GM23338 (cell line): Measurements from ENCODE around the gene ZBTB7C. TPM values are rescaled to one million over a fixed set of nuclear protein-coding genes. Genes with fewer than 3 reads are reported as not detected.
A peak's percentile ranks its signal among the peaks of the same experiment; 100 is the strongest.

Experiments used
- ATAC-seq: fragments of 200-7000 bp; cut with Tn5 transposase; 3 replicates; pipeline ENCODE4 v1.9.1; 2020
- DNase-seq: peaks from one replicate; pipeline ENCODE4 v3.0.0-alpha.2; 2015; ENCODE audit warnings: low spot score
- H2AFZ ChIP-seq: fragments of 200-600 bp; sonication (generic); 2 replicates; pipeline ENCODE4 v1.8.0; 2016; ENCODE audit warnings: antibody characterized with exemption, mild to moderate bottlenecking, moderate library complexity
- H3F3A ChIP-seq: fragments of 200-600 bp; sonication (generic); replicated peaks from 2 replicates; pipeline ENCODE4 v1.8.0; 2017; ENCODE audit warnings: antibody characterized with exemption, mixed run types, low read depth
- H3K27ac ChIP-seq: fragments of 200-600 bp; sonication (generic); 2 replicates; pipeline ENCODE4 v1.6.1; 2016; ENCODE audit warnings: low read depth
- H3K27me3 ChIP-seq: fragments of 200-600 bp; sonication (generic); 2 replicates; pipeline ENCODE4 v1.8.0; 2016; ENCODE audit warnings: mild to moderate bottlenecking, mixed run types, moderate library complexity; ENCODE audit not compliant: insufficient read depth
- H3K36me3 ChIP-seq: fragments of 200-600 bp; sonication (generic); 2 replicates; pipeline ENCODE4 v1.8.0; 2016; ENCODE audit warnings: mild to moderate bottlenecking; ENCODE audit not compliant: insufficient read depth
- H3K4me1 ChIP-seq: fragments of 200-600 bp; sonication (generic); 2 replicates; pipeline ENCODE4 v1.8.0; 2016; ENCODE audit warnings: mild to moderate bottlenecking, moderate library complexity; ENCODE audit not compliant: insufficient read depth
- H3K4me2 ChIP-seq: fragments of 200-600 bp; sonication (generic); 2 replicates; pipeline ENCODE4 v1.7.1; 2017; ENCODE audit warnings: mixed run types
- H3K4me3 ChIP-seq: fragments of 200-600 bp; sonication (generic); 2 replicates; pipeline ENCODE4 v1.6.1; 2016; ENCODE audit warnings: mixed run types
- H3K79me2 ChIP-seq: fragments of 200-600 bp; sonication (generic); replicated peaks from 2 replicates; pipeline ENCODE4 v1.8.0; 2017; ENCODE audit warnings: mild to moderate bottlenecking; ENCODE audit not compliant: insufficient read depth
- H3K9me2 ChIP-seq: fragments of 200-600 bp; sonication (generic); 2 replicates; pipeline ENCODE4 v1.8.0; 2017; ENCODE audit not compliant: insufficient read depth
- H4K20me1 ChIP-seq: fragments of 200-600 bp; sonication (generic); replicated peaks from 2 replicates; pipeline ENCODE4 v1.8.0; 2017; ENCODE audit warnings: mild to moderate bottlenecking; ENCODE audit not compliant: insufficient read depth
- H3K27ac Mint-ChIP-seq: 2 replicates; pipeline ENCODE4 v1.8.0; 2020; ENCODE audit warnings: inconsistent platforms, mild to moderate bottlenecking, moderate library complexity, mixed read lengths
- H3K27me3 Mint-ChIP-seq: 3 replicates; pipeline ENCODE4 v1.8.0; 2022; ENCODE audit warnings: low read depth, mild to moderate bottlenecking, moderate library complexity, mixed read lengths, inconsistent platforms; ENCODE audit not compliant: insufficient read depth, poor library complexity
- H3K36me3 Mint-ChIP-seq: 3 replicates; pipeline ENCODE4 v1.8.0; 2021; ENCODE audit warnings: low read depth, mild to moderate bottlenecking, inconsistent platforms, moderate library complexity, mixed read lengths
- H3K4me1 Mint-ChIP-seq: 3 replicates; pipeline ENCODE4 v1.8.0; 2020; ENCODE audit warnings: mild to moderate bottlenecking, inconsistent platforms, mixed read lengths
- H3K4me3 Mint-ChIP-seq: 3 replicates; pipeline ENCODE4 v1.8.0; 2021; ENCODE audit warnings: moderate library complexity, mild to moderate bottlenecking, inconsistent platforms, mixed read lengths
- H3K9me3 Mint-ChIP-seq: 3 replicates; pipeline ENCODE4 v1.8.0; 2020; ENCODE audit warnings: moderate library complexity, mild to moderate bottlenecking, inconsistent platforms, mixed read lengths
- CREB1 ChIP-seq: fragments of 250-450 bp; sonication (Bioruptor Pico); IDR thresholded peaks from 2 replicates; pipeline ENCODE4 v1.5.0; 2020; ENCODE audit warnings: low read depth, mild to moderate bottlenecking, moderate library complexity
- CTCF ChIP-seq, 2 experiments: fragments of 200-600 bp in 1 of 2; sonication (generic) in 1 of 2; conservative IDR thresholded peaks; 2 replicates each; pipeline versions ENCODE4 v1.5.1 to v1.6.1; 2016 to 2017; ENCODE audit warnings: antibody characterized with exemption in 2 of 2, low read depth in 2 of 2, mild to moderate bottlenecking in 2 of 2, moderate library complexity in 1 of 2
- ETS1 ChIP-seq: IDR thresholded peaks from 2 replicates; pipeline ENCODE4 v1.6.1; 2016; ENCODE audit warnings: antibody characterized with exemption
- JUNB ChIP-seq: IDR thresholded peaks from one replicate; pipeline ENCODE4 v1.6.1; 2016; ENCODE audit warnings: antibody characterized with exemption; ENCODE audit not compliant: unreplicated experiment
- NANOG ChIP-seq: IDR thresholded peaks from 2 replicates; pipeline ENCODE4 v1.6.1; 2016; ENCODE audit warnings: antibody characterized with exemption, borderline replicate concordance
- REST ChIP-seq: IDR thresholded peaks from one replicate; pipeline ENCODE4 v1.6.1; 2018; ENCODE audit warnings: antibody characterized with exemption; ENCODE audit not compliant: unreplicated experiment
- STAT1 ChIP-seq: IDR thresholded peaks from one replicate; pipeline ENCODE4 v1.6.1; 2016; ENCODE audit warnings: antibody characterized with exemption; ENCODE audit not compliant: unreplicated experiment
- ZNF114 ChIP-seq: fragments of 250-450 bp; sonication (Bioruptor Pico); IDR thresholded peaks from 2 replicates; pipeline ENCODE4 v1.5.0; 2020; ENCODE audit warnings: mild to moderate bottlenecking, moderate library complexity
- ZNF462 ChIP-seq: fragments of 250-450 bp; sonication (Bioruptor Pico); IDR thresholded peaks from 2 replicates; pipeline ENCODE4 v1.5.0; 2020; ENCODE audit warnings: mild to moderate bottlenecking, moderate library complexity
- polyA plus RNA-seq: library from polyadenylated mRNA; unstranded; fragments of >200 nt; fragmentation: Nextera tagmentation; extraction: Ambion mirVana; gene quantifications from 2 replicates; pipeline ENCODE4 v1.2.1, GENCODE V29; 2016
- total RNA-seq: library from RNA; depleted of rRNA; stranded (reverse); fragments of >200 nt; shearing (Covaris generic); gene quantifications from 2 replicates; pipeline ENCODE4 v1.2.3, GENCODE V29; 2014

ZBTB7C gene
- total and polyA plus RNA-seq, 2 experiments from 2014 or later, result 0.03 to 0.14 TPM

- no peak overlapping the region for H3K4me3 Mint-ChIP-seq
- Histone ChIP-seq H3K9me2 (0 out of 2 replicates have a peak, but pooled peaks cover 4% of the 10 kb centered on the region), H3K79me2 (no peaks in the 10 kb centered on the region), H3K36me3 (no peaks in the 10 kb centered on the region), H3K4me2 (no peak overlapping the region), H3K4me1 (peaks cover 6% of the 10 kb centered on the region; the same call in 1 of the 2 replicates), H3K4me3 (no peak overlapping the region), H4K20me1 (no peaks in the 10 kb centered on the region), H3K27me3 (no peaks in the 10 kb centered on the region), H3K27ac (no peak overlapping the region), H3F3A (no peaks in the 10 kb centered on the region), H2AFZ (no peak overlapping the region)
- ATAC-seq, result no peak
- DNase-seq, result no peak
- H3K9me3 Mint-ChIP-seq, result no peaks in the 10 kb centered on the region
- TF ChIP-seq CREB1 (CRISPR knock-in tag) (no peak), CTCF (conservative IDR thresholded peaks at IDR 0.05; ENCODE audit: low read depth in 2 of 2) (no peak), ZNF114 (CRISPR knock-in tag) (no peak), REST (no peak), ETS1 (no peak)
- peaks cover 19% of the 10 kb centered on the region; the same call in 2 of the 3 replicates for H3K4me1 Mint-ChIP-seq
- H3K36me3 Mint-ChIP-seq, result no peaks in the 10 kb centered on the region
- H3K27me3 Mint-ChIP-seq, result peaks cover 10% of the 10 kb centered on the region
- H3K27ac Mint-ChIP-seq, result no peak overlapping the region
Observed at GRCh38 chr18:48337053-48337452, 72.1 kb downstream of the ZBTB7C start.

- no peaks in the 10 kb centered on the region for H3K27me3 ChIP-seq
- Mint-ChIP-seq H3K4me1 (peaks cover 19% of the 10 kb centered on the region; the same call in 2 of the 3 replicates), H3K27ac (no peak overlapping the region), H3K9me3 (no peaks in the 10 kb centered on the region), H3K4me3 (no peak overlapping the region), H3K36me3 (no peaks in the 10 kb centered on the region), H3K27me3 (peaks cover 8% of the 10 kb centered on the region)
- H2AFZ ChIP-seq, result no peak overlapping the region
- no peak for DNase-seq
- H3K4me3 ChIP-seq, result no peak overlapping the region
- no peaks in the 10 kb centered on the region for H3K79me2 ChIP-seq
- H3K9me2 ChIP-seq, result 0 out of 2 replicates have a peak, but pooled peaks cover 4% of the 10 kb centered on the region
- no peaks in the 10 kb centered on the region for H3F3A ChIP-seq
- no peak overlapping the region for H3K27ac ChIP-seq
- ATAC-seq, result peak; percentile 35
- H3K4me2 ChIP-seq, result no peak overlapping the region
- no peaks in the 10 kb centered on the region for H4K20me1 ChIP-seq
- no peaks in the 10 kb centered on the region for H3K36me3 ChIP-seq
- H3K4me1 ChIP-seq, result peaks cover 6% of the 10 kb centered on the region; the same call in 1 of the 2 replicates
- TF ChIP-seq JUNB, result no peak
- TF ChIP-seq NANOG, result no peak
- TF ChIP-seq ZNF462, result no peak
- no peak for TF ChIP-seq STAT1
Observed at GRCh38 chr18:48336332-48336731, 72.9 kb downstream of the ZBTB7C start.
